ENCODE data around the gene PITPNC1. TPM values are rescaled to one million over a fixed set of nuclear protein-coding genes. Genes with fewer than 3 reads are reported as not detected.
A peak's percentile ranks its signal among the peaks of the same experiment; 100 is the strongest.

The PITPNC1 gene
- total and polyA plus RNA-seq, 8 donors, result 9.7 to 21.9 (median 11.3) TPM

GRCh38 chr17:67390646-67391361 lies 13.7 kb downstream of the PITPNC1 start:
- H3K27ac ChIP-seq, result peak overlapping the region in 1 of 2 donors; percentile 55
- no peaks in the 10 kb centered on the region for H3K36me3 ChIP-seq
- no peaks in the 10 kb centered on the region for H3K27me3 ChIP-seq
- ATAC-seq, result peak; percentile 78
- intact Hi-C loops (cut with DNase I), result no loop called here
- peak in 2 of 4 donors; percentile 45 to 49 for DNase-seq
- TF ChIP-seq CTCF (IDR thresholded peaks at IDR 0.05), result no peak
- H3K4me1 ChIP-seq, result peaks cover 0 to 22% of the 10 kb centered on the region in 2 donors
- no peaks in the 10 kb centered on the region for H3K9me3 ChIP-seq
- no peak overlapping the region for H3K4me3 ChIP-seq

DNA sequence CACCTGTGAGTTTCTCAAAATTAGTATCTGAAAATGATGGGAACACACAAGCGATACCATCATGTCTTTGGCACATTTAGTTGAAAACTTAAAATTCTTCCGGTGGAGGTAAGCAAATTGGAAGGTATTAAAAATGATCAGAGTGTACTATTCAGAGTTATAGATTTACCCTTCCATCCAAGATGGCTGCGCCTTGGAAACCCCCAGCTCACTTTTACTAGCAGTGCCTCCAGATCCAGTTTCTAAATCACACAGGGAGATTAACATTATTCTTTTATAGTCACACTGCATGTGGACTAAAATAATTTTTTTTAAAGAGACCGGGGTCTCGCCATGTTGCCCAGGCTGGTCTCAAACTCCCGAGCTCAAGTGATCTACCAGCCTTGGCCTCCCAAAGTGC lies 15.0 kb downstream of the PITPNC1 start:
- no peaks in the 10 kb centered on the region for H3K36me3 ChIP-seq
- ATAC-seq (no peak), DNase-seq (no peak)
- H3K27ac ChIP-seq, result no peak overlapping the region
- no peaks in the 10 kb centered on the region for H3K27me3 ChIP-seq
- TF ChIP-seq CTCF (IDR thresholded peaks at IDR 0.05), result no peak
- no peak overlapping the region for H3K4me3 ChIP-seq
- intact Hi-C loops (cut with DNase I), result no loop called here
- peaks cover 0 to 18% of the 10 kb centered on the region in 2 donors for H3K4me1 ChIP-seq
- H3K9me3 ChIP-seq, result no peaks in the 10 kb centered on the region

- Histone ChIP-seq H3K27me3 (no peaks in the 10 kb centered on the region), H3K9me3 (no peaks in the 10 kb centered on the region), H3K4me1 (peaks cover 0 to 18% of the 10 kb centered on the region in 2 donors), H3K36me3 (no peaks in the 10 kb centered on the region), H3K4me3 (no peak overlapping the region), H3K27ac (no peak overlapping the region)
- no peak for TF ChIP-seq CTCF (IDR thresholded peaks at IDR 0.05)
- ATAC-seq (no peak), DNase-seq (no peak)
- intact Hi-C loops (cut with DNase I), result no loop called here
These were observed 16.8 kb downstream of the PITPNC1 start for GRCh38 chr17:67393809-67394397.

GRCh38 chr17:67399676-67400075 lies 22.6 kb downstream of the PITPNC1 start:
- intact Hi-C loops (cut with DNase I), result no loop called here
- peak overlapping the region in 1 of 2 donors; percentile 23 for H3K27ac ChIP-seq
- H3K4me1 ChIP-seq, result peaks cover 0 to 29% of the 10 kb centered on the region in 2 donors
- H3K9me3 ChIP-seq, result no peaks in the 10 kb centered on the region
- no peak for ATAC-seq
- H3K27me3 ChIP-seq, result no peaks in the 10 kb centered on the region
- no peak for TF ChIP-seq CTCF (IDR thresholded peaks at IDR 0.05)
- DNase-seq, result no peak
- H3K36me3 ChIP-seq, result no peaks in the 10 kb centered on the region
- no peak overlapping the region for H3K4me3 ChIP-seq

GRCh38 chr17:67400193-67400592 lies 23.1 kb downstream of the PITPNC1 start:
- H3K9me3 ChIP-seq, result no peaks in the 10 kb centered on the region
- no peak for TF ChIP-seq CTCF (IDR thresholded peaks at IDR 0.05)
- intact Hi-C loops (cut with DNase I), result no loop called here
- ATAC-seq, result no peak
- no peaks in the 10 kb centered on the region for H3K36me3 ChIP-seq
- no peaks in the 10 kb centered on the region for H3K27me3 ChIP-seq
- H3K27ac ChIP-seq, result peak overlapping the region in 1 of 2 donors; percentile 23
- peaks cover 0 to 29% of the 10 kb centered on the region in 2 donors for H3K4me1 ChIP-seq
- no peak overlapping the region for H3K4me3 ChIP-seq
- DNase-seq, result peak in 1 of 4 donors; percentile 19
